HL-60 (cell line): ENCODE data around the gene FRA10AC1.

Source experiments
- DNase-seq, 2 experiments: peaks; one replicate each; pipeline ENCODE4 v3.0.0-alpha.2; 2010 to 2020; ENCODE audit warnings: low read depth in 1 of 2, low spot score in 1 of 2
- H3K27ac ChIP-seq: fragments of 250-450 bp; sonication (Bioruptor Pico); replicated peaks from 2 replicates; pipeline ENCODE4 v1.5.1; 2020; ENCODE audit warnings: mild to moderate bottlenecking, moderate library complexity
- H3K27me3 ChIP-seq: fragments of 250-450 bp; sonication (Bioruptor Pico); 2 replicates; pipeline ENCODE4 v1.5.1; 2021; ENCODE audit warnings: mild to moderate bottlenecking, moderate library complexity; ENCODE audit not compliant: insufficient read depth, poor library complexity, severe bottlenecking
- H3K4me3 ChIP-seq: replicated peaks from 2 replicates; pipeline ENCODE4 v1.5.1; 2011; ENCODE audit warnings: mild to moderate bottlenecking, control low read depth, low read length; ENCODE audit not compliant: insufficient read depth
- GABPA ChIP-seq: IDR thresholded peaks from 2 replicates; pipeline ENCODE4 v1.6.1; 2012; ENCODE audit warnings: low read depth
- POLR2AphosphoS5 ChIP-seq: IDR thresholded peaks from 2 replicates; pipeline ENCODE4 v1.6.1; 2012; ENCODE audit warnings: low read depth
- SPI1 ChIP-seq: IDR thresholded peaks from 2 replicates; pipeline ENCODE4 v1.6.1; 2012; ENCODE audit warnings: low read depth, mild to moderate bottlenecking, borderline replicate concordance
- TF ChIP-seq, protein P1 (sequence below): IDR thresholded peaks from 2 replicates; pipeline ENCODE4 v1.6.1; 2012; ENCODE audit warnings: low read depth; ENCODE audit not compliant: insufficient replicate concordance
- TF ChIP-seq, protein P2 (sequence below): IDR thresholded peaks from one replicate; pipeline ENCODE4 v1.5.1; 2011; ENCODE audit warnings: low read length, control low read depth, inconsistent platforms; ENCODE audit not compliant: insufficient read depth

Gene FRA10AC1

DNA sequence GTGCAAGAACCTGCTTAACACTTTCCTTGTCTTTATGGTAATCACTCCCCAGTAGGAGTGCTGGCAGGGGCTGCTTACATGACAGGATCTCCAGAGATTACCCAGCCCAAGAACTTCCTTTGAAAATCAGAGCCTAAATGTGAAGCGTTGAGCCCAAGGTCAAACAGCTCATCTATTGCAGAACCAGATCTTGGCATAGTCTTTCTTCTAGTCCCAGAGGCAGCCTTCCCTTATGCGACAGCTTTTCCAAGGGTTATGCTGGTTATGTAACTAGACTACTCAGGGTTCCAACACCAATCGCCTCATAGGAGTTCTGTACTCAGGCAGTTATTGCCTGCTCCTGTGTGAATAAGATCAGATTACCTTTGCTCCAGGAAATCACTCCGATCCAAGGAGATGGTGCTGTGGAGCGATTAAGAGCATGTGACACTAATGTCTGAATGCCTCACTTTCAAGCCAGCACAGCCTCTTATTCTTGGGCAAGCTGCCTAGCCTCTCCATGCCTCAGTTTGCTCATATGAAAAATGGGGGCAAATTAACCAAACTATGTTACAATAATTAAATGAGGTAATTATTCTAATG, 46.9 kb upstream of the FRA10AC1 start:
- Histone ChIP-seq H3K27me3 (no peaks in the 10 kb centered on the region), H3K27ac (no peak overlapping the region), H3K4me3 (no peak overlapping the region)
- DNase-seq = no peak
- TF ChIP-seq, protein P1, sequence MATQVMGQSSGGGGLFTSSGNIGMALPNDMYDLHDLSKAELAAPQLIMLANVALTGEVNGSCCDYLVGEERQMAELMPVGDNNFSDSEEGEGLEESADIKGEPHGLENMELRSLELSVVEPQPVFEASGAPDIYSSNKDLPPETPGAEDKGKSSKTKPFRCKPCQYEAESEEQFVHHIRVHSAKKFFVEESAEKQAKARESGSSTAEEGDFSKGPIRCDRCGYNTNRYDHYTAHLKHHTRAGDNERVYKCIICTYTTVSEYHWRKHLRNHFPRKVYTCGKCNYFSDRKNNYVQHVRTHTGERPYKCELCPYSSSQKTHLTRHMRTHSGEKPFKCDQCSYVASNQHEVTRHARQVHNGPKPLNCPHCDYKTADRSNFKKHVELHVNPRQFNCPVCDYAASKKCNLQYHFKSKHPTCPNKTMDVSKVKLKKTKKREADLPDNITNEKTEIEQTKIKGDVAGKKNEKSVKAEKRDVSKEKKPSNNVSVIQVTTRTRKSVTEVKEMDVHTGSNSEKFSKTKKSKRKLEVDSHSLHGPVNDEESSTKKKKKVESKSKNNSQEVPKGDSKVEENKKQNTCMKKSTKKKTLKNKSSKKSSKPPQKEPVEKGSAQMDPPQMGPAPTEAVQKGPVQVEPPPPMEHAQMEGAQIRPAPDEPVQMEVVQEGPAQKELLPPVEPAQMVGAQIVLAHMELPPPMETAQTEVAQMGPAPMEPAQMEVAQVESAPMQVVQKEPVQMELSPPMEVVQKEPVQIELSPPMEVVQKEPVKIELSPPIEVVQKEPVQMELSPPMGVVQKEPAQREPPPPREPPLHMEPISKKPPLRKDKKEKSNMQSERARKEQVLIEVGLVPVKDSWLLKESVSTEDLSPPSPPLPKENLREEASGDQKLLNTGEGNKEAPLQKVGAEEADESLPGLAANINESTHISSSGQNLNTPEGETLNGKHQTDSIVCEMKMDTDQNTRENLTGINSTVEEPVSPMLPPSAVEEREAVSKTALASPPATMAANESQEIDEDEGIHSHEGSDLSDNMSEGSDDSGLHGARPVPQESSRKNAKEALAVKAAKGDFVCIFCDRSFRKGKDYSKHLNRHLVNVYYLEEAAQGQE = no peak
- TF ChIP-seq POLR2AphosphoS5 (no peak), GABPA (no peak), SPI1 (no peak)
- TF ChIP-seq, protein P2, sequence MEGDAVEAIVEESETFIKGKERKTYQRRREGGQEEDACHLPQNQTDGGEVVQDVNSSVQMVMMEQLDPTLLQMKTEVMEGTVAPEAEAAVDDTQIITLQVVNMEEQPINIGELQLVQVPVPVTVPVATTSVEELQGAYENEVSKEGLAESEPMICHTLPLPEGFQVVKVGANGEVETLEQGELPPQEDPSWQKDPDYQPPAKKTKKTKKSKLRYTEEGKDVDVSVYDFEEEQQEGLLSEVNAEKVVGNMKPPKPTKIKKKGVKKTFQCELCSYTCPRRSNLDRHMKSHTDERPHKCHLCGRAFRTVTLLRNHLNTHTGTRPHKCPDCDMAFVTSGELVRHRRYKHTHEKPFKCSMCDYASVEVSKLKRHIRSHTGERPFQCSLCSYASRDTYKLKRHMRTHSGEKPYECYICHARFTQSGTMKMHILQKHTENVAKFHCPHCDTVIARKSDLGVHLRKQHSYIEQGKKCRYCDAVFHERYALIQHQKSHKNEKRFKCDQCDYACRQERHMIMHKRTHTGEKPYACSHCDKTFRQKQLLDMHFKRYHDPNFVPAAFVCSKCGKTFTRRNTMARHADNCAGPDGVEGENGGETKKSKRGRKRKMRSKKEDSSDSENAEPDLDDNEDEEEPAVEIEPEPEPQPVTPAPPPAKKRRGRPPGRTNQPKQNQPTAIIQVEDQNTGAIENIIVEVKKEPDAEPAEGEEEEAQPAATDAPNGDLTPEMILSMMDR = no peak

GRCh38 chr10:93746844-93747284, 44.5 kb upstream of the FRA10AC1 start:
- DNase-seq = no peak
- no peak overlapping the region for H3K4me3 ChIP-seq
- no peak overlapping the region for H3K27ac ChIP-seq
- H3K27me3 ChIP-seq = no peaks in the 10 kb centered on the region
- TF ChIP-seq GABPA = no peak

GRCh38 chr10:93745408-93746065, 43.1 kb upstream of the FRA10AC1 start:
- no peaks in the 10 kb centered on the region for H3K27me3 ChIP-seq
- H3K4me3 ChIP-seq = no peak overlapping the region
- TF ChIP-seq POLR2AphosphoS5 = no peak
- TF ChIP-seq, protein P2 = no peak
- TF ChIP-seq, protein P1 = no peak
- TF ChIP-seq SPI1 = no peak
- TF ChIP-seq GABPA = no peak
- H3K27ac ChIP-seq = no peak overlapping the region
- DNase-seq = no peak

DNA sequence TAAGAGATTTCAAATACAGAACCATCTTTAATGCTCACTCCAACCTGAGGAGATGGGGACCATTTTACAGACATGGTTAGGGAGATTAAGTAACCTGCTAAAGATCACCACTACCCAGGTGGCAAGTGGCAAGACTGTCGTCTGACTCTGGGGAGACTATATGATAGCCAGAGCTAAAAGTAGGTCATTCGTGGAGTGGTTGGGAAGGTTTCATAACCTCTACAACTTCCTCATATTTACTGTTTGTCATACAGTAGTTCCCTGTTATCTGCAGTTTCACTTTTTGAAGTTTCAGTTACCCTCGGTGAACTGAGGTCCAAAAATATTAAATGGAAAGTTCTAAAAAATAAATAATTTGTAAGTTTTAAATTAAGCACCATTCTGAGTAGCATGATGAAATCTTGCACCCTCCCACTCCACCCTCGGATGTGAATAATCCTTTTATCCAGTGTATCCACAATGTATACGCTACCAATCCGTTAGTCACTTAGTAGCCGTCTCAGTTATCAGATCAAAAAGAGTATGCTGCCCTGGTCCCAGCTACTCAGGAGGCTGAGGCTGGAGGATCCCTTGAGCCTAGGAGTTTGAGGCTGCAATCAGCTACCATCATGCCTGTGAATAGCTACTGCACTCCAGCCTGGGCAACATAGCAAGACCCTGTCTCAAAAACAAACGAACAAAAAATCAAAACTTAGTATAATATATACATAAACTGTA, 40.4 kb upstream of the FRA10AC1 start:
- peak overlapping the region; percentile 48 for H3K27ac ChIP-seq
- DNase-seq = peak; percentile 33 to 74
- H3K4me3 ChIP-seq = peak overlapping the region; percentile 37
- no peaks in the 10 kb centered on the region for H3K27me3 ChIP-seq
- no peak for TF ChIP-seq GABPA
- no peak for TF ChIP-seq POLR2AphosphoS5
- TF ChIP-seq SPI1 = peak; percentile 57; the same call in 1 of the 2 replicates
- TF ChIP-seq, protein P1 = no peak
- TF ChIP-seq, protein P2 = no peak
